Measurements from ENCODE around the gene LSM14B. TPM values are rescaled to one million over a fixed set of nuclear protein-coding genes. Genes with fewer than 3 reads are reported as not detected.

LSM14B gene
- total RNA-seq, 1 donor from 2014 or later = 31.4 TPM

DNA sequence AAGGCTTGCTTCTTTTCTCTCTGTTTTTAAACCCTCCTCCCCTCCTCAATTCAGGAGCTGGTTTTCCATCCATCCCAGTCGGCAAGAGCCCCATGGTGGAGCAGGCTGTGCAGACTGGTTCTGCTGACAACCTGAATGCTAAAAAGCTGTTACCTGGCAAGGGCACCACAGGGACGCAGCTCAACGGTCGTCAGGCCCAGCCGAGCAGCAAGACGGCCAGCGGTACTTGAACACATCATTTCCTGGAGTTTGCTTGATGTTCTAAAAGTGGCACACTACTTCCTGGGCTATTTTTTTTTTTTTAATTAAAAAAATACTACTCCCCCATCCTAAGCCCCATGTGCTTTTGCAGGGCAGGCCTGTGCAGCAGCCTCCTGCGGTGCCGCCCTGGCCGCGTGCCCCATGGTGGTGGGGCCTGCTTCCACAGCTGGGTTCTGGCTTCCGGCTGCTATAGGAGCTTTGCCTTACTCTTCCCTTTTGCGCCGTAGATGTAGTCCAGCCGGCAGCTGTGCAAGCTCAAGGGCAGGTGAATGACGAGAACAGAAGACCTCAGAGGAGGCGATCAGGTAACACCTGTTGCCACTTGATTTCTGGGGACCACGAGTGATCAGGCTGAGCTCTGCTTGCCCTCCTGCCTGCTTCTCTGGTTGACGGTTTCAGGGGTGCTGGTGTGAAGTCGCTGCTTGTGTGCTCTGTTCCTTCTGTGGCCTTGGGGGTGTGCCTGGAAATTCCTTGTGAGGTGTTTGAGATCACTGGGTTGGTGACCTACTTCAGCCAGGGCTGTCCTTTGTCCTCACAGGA, 7.7 kb downstream of the LSM14B start:
- intact Hi-C loops (cut with micrococcal nuclease) = loop anchor here (10.0 kb wide), 1 partner anchor 805 kb away; the partner anchor contains the start of gene GID8

DNA sequence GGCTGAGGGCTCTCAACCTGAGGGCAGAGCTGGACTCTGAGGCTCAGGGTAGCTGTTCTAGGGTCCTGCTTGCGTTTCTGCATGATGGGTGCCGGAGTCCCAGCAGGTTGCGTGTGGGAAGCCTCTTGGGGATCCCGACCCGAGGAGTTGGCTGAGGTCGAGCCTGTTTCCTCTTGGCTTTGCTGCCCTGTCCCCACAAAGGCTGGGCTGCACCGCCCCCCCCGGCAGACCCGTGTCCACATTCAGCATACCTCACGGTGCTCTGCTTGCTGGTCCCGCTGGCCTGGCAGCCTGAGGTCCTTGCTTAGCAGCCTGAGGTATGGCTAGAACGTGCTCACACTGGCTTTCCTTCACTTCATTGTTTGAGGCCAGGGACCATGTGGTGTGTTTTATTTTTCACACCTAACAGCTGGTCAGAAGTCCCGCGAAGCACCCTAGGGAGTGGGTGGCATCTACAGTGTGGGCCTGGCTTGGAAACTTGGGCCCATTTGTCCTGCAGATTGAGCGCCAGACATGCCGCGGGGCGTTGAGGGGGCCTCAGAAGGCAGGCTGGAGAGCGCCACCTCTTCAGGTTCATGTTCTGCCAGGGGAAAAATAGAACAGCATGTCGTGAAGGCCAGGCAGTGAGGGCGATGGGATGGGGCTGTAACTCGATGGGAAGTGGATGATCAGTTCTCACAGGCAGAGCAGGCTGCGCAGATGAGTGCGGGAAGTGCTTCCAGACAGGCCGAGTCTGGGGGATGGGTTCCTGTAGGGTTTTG, 9.5 kb downstream of the LSM14B start:
- intact Hi-C loops (cut with micrococcal nuclease) = no loop called here

- intact Hi-C loops (cut with micrococcal nuclease) = no loop called here
Observed at GRCh38 chr20:62132421-62132820, 10.1 kb downstream of the LSM14B start.

DNA sequence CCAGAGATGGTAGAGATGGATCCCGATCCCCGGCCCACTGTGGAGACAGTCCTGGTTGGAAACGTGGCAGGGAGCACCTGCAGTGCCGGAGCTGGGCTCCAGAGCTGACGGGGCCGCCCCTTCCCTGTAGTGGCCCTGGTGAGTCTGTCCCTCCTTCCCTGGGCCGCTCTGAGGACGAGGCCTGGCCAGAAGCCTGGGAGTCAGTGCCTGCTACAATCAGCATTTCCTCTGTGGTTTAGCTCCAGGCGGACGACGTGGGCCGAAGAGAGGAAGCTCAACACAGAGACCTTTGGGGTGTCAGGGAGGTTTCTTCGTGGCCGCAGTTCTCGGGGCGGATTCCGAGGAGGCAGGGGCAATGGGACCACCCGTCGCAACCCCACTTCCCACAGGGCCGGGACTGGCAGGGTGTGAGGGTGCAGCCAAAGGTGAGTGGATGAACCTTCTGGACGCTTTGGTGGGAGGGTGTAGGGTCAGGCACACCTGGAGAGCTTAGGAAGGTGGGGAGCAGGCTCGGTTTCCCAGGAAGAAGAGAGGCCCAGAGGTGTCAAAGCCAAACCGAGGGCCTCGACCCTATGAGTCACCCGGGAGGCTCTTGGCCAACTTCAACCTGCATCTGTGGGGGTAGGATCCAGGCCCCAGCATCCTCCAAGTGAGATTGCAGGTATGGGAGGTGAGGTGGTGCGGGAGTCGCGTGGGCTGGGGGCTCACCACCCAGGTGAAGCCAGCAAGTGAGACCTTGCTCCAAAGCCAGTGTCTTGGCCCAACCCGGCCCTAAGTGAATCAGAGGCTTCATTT, 11.0 kb downstream of the LSM14B start:
- intact Hi-C loops (cut with micrococcal nuclease) = no loop called here

DNA sequence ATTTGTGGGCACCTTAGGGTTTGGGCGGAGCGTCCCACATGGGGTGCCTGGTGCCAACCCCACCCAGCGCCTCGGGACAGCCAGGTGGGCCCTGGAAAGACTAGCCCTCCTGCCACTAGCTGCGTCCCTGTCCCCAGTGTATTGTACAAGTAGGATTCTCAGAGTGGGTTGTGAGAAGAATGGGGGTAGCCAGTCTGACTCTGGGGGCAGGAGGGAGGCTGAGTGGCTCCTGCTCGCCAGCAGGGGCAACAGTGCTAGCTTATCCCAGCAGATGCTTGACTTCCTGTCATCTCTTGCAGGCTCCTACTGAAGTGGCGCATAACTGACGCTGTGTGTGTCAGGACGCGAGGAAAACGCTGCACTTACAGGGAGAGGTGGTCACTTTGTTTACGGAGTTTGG, 11.6 kb downstream of the LSM14B start:
- intact Hi-C loops (cut with micrococcal nuclease) = no loop called here

DNA sequence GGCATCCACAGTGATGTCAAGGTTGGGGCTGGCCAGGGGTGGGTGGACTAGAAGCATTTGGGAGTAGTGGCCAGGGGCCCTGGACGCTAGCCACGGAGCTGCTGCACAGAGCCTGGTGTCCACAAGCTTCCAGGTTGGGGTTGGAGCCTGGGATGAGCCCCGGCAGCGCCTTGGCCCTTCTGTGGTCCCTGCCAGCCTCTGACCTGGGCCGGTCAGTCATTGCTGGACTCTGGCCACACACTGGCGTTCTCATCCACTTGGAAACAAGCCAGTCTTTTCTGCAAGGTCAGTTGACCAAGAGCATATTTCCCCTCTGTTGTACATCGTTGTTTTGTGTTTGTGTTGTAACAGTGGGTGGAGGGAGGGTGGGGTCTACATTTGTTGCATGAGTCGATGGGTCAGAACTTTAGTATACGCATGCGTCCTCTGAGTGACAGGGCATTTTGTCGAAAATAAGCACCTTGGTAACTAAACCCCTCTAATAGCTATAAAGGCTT, 12.5 kb downstream of the LSM14B start:
- intact Hi-C loops (cut with micrococcal nuclease) = loop anchor here (5.0 kb wide), 1 partner anchor 107 kb away; no protein-coding TSS in a partner anchor

DNA sequence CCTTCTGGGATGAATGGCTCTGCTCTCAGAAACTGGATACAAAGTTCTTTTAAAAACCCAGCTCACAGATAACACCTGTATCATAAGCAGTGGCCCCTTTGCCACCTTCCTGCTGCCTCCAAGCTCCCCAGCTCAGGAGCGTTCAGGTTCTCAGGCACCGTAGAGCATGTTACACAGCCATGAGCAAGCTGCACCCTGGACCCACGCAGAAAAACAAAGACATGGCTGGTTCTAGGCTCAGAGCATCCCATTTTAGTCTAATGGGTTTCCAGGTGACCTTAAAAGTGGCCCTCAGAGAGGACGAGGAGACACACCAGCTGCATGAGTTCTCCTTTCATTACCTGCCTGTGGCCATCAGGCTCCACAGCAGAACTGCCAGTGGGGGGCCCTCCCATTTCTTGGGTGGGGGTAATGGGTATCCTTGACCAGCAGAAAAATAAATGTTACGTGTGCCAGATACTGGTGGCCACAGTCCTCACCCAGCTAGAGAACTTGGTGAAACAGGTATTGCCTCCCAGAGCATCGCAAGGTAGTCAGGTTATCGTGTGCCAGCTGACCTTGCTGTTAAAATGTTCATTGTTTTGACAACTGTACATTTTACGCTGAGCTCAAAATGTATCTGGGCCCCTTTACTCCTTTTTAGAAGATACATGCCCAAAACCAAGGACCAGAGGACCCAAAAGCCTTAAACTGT, 13.4 kb downstream of the LSM14B start:
- intact Hi-C loops (cut with micrococcal nuclease) = loop anchor here (2.0 to 5.0 kb wide), 2 partner anchors 69 to 108 kb away; no protein-coding TSS in a partner anchor

GRCh38 chr20:62136283-62137091, 14.2 kb downstream of the LSM14B start:
- intact Hi-C loops (cut with micrococcal nuclease) = loop anchor here (1.0 to 5.0 kb wide), 4 partner anchors 14 to 126 kb away; partner anchors contain the start of gene LSM14B

DNA sequence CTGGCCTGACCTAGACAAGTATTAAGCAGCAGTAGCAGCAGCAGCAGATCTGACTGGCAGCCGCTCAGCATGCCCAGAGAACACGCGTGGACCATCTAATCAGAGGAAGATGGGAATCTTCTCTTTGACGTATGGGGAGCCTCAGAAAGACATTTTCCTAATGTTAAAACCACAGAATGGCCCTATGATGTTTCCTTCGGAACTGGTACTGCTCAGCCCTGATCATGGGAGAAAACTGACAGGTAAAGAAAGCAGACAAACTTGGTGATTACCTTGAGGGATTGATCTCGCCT, 14.8 kb downstream of the LSM14B start:
- intact Hi-C loops (cut with micrococcal nuclease) = loop anchor here (1.0 to 5.0 kb wide), 4 partner anchors 15 to 127 kb away; partner anchors contain the start of gene LSM14B

DNA sequence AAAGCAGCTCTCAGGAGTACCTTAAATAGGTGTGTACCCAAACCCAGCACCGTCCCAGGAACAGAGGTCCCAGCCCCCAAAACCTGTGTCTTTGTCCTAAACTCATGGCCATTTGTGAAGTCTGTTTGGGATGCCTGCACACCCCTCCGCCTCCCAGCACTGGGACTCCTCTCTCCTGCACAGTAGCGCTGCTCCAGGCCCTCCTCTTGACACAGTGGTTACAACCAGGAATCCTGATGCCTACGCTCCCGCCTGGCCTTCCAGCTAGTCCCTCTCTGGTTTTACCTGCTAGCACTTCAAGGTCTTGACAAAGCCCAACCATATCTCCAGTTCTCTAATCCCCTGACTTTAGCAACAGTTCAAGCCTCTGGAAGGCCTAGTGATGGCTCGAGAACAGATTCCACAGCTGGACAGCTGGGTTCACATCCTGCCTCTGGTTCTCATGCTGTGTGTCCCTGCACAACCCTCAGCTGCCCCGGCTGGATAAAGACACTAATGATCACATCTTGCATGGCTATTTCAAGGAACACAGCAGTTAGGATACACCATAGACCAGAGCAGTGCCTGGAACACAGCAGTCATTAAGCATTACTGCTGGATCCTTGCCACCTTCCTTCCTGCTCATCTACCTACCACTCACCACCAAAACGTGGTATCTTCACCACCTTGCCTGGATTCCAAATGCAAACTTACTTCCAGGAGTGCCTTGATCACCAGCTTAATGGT, 15.4 kb downstream of the LSM14B start:
- intact Hi-C loops (cut with micrococcal nuclease) = loop anchor here (1.0 to 5.0 kb wide), 4 partner anchors 15 to 127 kb away; partner anchors contain the start of gene LSM14B

GRCh38 chr20:62138204-62138543, 15.9 kb downstream of the LSM14B start:
- intact Hi-C loops (cut with micrococcal nuclease) = loop anchor here (5.0 kb wide), 1 partner anchor 111 kb away; no protein-coding TSS in a partner anchor

GRCh38 chr20:62138912-62139311, 16.6 kb downstream of the LSM14B start:
- intact Hi-C loops (cut with micrococcal nuclease) = loop anchor here (5.0 kb wide), 1 partner anchor 112 kb away; no protein-coding TSS in a partner anchor

DNA sequence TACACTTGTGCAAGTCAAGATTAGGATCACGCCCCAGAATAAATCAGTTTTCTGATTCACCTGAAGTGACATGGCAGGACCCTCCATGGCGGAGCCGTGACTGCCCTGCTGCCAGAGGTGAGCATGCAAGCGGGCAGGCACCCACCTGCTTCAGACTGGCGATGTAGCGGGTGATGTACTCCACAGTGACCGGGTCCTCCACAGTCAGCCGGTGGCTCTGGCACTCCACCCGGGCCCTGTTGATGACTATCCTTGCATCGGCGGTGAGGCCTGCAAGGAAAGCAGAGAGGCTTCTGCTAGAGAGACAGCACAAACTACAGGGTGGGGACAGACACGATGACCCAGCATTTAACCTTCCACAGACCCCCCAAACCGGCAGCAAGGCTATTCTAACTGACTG, 17.4 kb downstream of the LSM14B start:
- intact Hi-C loops (cut with micrococcal nuclease) = loop anchor here (5.0 kb wide), 2 partner anchors 112 to 248 kb away; partner anchors contain the start of gene RPS21

DNA sequence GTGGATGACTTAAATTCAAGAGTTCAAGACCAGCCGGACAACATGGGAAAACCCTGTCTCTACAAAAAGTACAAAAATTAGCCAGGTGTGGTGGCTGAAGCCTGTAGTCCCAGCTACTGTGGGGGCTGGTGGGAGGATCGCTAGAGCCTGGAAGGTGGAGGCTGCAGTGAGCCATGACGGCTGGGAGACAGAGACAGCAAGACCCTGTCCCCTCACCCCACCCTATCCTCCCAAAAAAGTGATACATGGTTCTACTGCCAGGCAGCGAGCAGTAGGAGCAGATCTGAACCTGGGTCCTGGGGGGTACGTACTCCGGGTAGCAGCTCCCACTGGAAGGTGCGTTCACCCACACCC, 18.7 kb downstream of the LSM14B start:
- intact Hi-C loops (cut with micrococcal nuclease) = loop anchor here (1.0 to 5.0 kb wide), 2 partner anchors 130 to 246 kb away; partner anchors contain the start of gene RPS21

- intact Hi-C loops (cut with micrococcal nuclease) = loop anchor here (1.0 to 5.0 kb wide), 4 partner anchors 75 to 246 kb away; partner anchors contain the start of genes OSBPL2 and RPS21
Observed at GRCh38 chr20:62141397-62142251, 19.3 kb downstream of the LSM14B start.

- intact Hi-C loops (cut with micrococcal nuclease) = loop anchor here (1.0 to 5.0 kb wide), 6 partner anchors 20 to 245 kb away; partner anchors contain the start of genes ADRM1, LSM14B, OSBPL2 and RPS21
Observed at GRCh38 chr20:62142252-62143080, 20.2 kb downstream of the LSM14B start.
